ENCODE measurements around the gene PINLYP. TPM values are rescaled to one million over a fixed set of nuclear protein-coding genes. Genes with fewer than 3 reads are reported as not detected.

The PINLYP gene
- polyA plus RNA-seq, 2 of the 4 experiments (the other 2 are of a cell fraction) = 0.27 TPM; not detected in 1

GRCh38 chr19:43592800-43593350 lies 17.3 kb downstream of the PINLYP start:
- H3K4me2 ChIP-seq = no peak overlapping the region
- no peaks in the 10 kb centered on the region for H3K9me3 ChIP-seq
- ChIA-PET CTCF (interaction anchor here (3.0 to 4.6 kb wide), 3 partner anchors 18 to 58 kb away, joined by 21 to 51 read pairs (median 44); partner anchors contain the start of genes PINLYP, XRCC1 and ZNF575), POLR2A (interaction anchor here (0.6 kb wide), 1 partner anchor 1183 kb away, joined by 4 read pairs; no protein-coding TSS in a partner anchor)
- no peak overlapping the region for H3K4me3 ChIP-seq
- WGBS (ENCODE audit: missing lambda C conversion rate) = 98% methylated on average over 37 of the region's 37 CpGs
- no peak overlapping the region for H3K27ac ChIP-seq
- peaks cover 18% of the 10 kb centered on the region for H3K4me1 ChIP-seq
- ATAC-seq = no peak
- DNase-seq (ENCODE audit: low read depth in 1 of 2, low spot score in 1 of 2) = no peak
- no peak for FAIRE-seq
- TF ChIP-seq CBX2 (IDR thresholded peaks at IDR 0.05; ENCODE audit: borderline replicate concordance, low read depth) (no peak), PHF8 (IDR thresholded peaks at IDR 0.05; ENCODE audit: borderline replicate concordance, low read depth) (no peak), ZFP36 (IDR thresholded peaks at IDR 0.05; ENCODE audit: borderline replicate concordance, partially characterized antibody) (no peak), EP300 (IDR thresholded peaks at IDR 0.05) (no peak), RNF2 (IDR thresholded peaks at IDR 0.05; ENCODE audit: borderline replicate concordance, low read depth) (no peak), KDM5A (IDR thresholded peaks at IDR 0.05) (no peak), SREBF2 (IDR thresholded peaks at IDR 0.05) (no peak), HOXB5 (CRISPR knock-in tag; IDR thresholded peaks at IDR 0.05) (no peak), CEBPB (IDR thresholded peaks at IDR 0.05) (no peak), ESRRA (IDR thresholded peaks at IDR 0.05; ENCODE audit: borderline replicate concordance, low read length) (no peak), SMC3 (IDR thresholded peaks at IDR 0.05) (no peak), HDAC2 (IDR thresholded peaks at IDR 0.05) (no peak), NPAS2 (CRISPR knock-in tag; IDR thresholded peaks at IDR 0.05; ENCODE audit: borderline replicate concordance) (no peak)
- TF ChIP-seq, protein P1, sequence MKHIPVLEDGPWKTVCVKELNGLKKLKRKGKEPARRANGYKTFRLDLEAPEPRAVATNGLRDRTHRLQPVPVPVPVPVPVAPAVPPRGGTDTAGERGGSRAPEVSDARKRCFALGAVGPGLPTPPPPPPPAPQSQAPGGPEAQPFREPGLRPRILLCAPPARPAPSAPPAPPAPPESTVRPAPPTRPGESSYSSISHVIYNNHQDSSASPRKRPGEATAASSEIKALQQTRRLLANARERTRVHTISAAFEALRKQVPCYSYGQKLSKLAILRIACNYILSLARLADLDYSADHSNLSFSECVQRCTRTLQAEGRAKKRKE (CRISPR knock-in tag; IDR thresholded peaks at IDR 0.05; ENCODE audit: low read depth) = no peak
- TF ChIP-seq, protein P2, sequence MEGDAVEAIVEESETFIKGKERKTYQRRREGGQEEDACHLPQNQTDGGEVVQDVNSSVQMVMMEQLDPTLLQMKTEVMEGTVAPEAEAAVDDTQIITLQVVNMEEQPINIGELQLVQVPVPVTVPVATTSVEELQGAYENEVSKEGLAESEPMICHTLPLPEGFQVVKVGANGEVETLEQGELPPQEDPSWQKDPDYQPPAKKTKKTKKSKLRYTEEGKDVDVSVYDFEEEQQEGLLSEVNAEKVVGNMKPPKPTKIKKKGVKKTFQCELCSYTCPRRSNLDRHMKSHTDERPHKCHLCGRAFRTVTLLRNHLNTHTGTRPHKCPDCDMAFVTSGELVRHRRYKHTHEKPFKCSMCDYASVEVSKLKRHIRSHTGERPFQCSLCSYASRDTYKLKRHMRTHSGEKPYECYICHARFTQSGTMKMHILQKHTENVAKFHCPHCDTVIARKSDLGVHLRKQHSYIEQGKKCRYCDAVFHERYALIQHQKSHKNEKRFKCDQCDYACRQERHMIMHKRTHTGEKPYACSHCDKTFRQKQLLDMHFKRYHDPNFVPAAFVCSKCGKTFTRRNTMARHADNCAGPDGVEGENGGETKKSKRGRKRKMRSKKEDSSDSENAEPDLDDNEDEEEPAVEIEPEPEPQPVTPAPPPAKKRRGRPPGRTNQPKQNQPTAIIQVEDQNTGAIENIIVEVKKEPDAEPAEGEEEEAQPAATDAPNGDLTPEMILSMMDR (IDR thresholded peaks at IDR 0.05) = no peak

DNA sequence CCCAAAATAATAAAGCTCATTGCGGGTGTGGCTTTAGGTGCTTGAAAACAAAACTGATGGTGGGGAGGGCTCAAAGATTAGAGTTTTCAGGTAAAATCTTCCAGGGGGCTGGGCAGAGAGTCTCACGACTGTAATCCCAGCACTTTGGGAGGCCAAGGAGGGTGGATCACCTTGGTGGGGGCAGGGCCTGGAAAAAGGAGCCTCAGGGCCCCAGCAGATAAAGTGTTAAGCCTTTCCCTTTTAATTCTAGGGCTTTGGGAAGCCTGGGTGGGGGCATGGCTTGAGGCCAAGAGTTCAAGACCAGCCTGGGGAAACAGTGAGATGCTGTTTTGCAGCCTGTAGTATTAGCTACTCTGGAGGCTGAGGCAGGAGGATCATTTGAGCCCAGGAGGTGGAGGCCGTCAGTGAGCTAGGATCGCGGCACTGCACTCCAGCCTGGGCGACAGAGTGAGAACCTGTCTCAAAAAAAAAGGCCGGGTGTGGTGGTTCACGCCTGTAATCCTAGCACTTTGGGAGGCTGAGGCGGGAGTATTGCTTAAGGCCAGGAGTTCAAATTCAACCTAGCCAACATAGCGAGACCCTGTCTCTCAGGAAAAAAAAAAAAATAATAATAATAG lies 18.6 kb downstream of the PINLYP start:
- 93% methylated on average over 10 of the region's 10 CpGs for WGBS (ENCODE audit: missing lambda C conversion rate)
- DNase-seq (ENCODE audit: low read depth in 1 of 2, low spot score in 1 of 2) = no peak
- no peak for TF ChIP-seq SREBF2 (IDR thresholded peaks at IDR 0.05)
- no peak for TF ChIP-seq JUN (IDR thresholded peaks at IDR 0.05)
- TF ChIP-seq ZNF302 (CRISPR knock-in tag; IDR thresholded peaks at IDR 0.05) = no peak
- no peak for TF ChIP-seq EHF (CRISPR knock-in tag; IDR thresholded peaks at IDR 0.05)
- TF ChIP-seq, protein P1 (CRISPR knock-in tag; IDR thresholded peaks at IDR 0.05; ENCODE audit: low read depth) = no peak
- no peak for TF ChIP-seq ESRRA (IDR thresholded peaks at IDR 0.05; ENCODE audit: borderline replicate concordance, low read length)
- no peak for TF ChIP-seq ZSCAN20 (CRISPR knock-in tag; IDR thresholded peaks at IDR 0.05)
- TF ChIP-seq MAX (IDR thresholded peaks at IDR 0.05) = no peak
- no peak for TF ChIP-seq FOSB (CRISPR knock-in tag; IDR thresholded peaks at IDR 0.05)
- FAIRE-seq = no peak
- Histone ChIP-seq H3K27ac (peak overlapping the region in 1 of 2 experiments; percentile 87; a peak in 3 of 6 replicates), H3K4me1 (peaks cover 19% of the 10 kb centered on the region), H3K9me3 (no peaks in the 10 kb centered on the region), H3K4me2 (peak overlapping the region; percentile 96), H3K4me3 (peak overlapping the region; percentile 66)
- no peak for ATAC-seq
- CTCF ChIA-PET = interaction anchor here (0.6 to 4.6 kb wide), 38 partner anchors 8 to 216 kb away, joined by 3 to 51 read pairs (median 4); partner anchors contain the start of genes KCNN4, PINLYP, XRCC1 and ZNF575
- POLR2A ChIA-PET = interaction anchor here (0.5 to 2.5 kb wide), 3 partner anchors 9 to 92 kb away, joined by 3 to 21 read pairs (median 3); partner anchors contain the start of gene ZNF575

Measured in A549 (cell line).